LHCN-M2 (cell line): ENCODE results near the gene DMXL2. TPM values are rescaled to one million over a fixed set of nuclear protein-coding genes. Genes with fewer than 3 reads are reported as not detected.
A peak's percentile ranks its signal among the peaks of the same experiment; 100 is the strongest.
"Not testable (repeated sequence)": the region's sequence is repeated elsewhere in the genome, so short reads cannot be mapped to it uniquely, and the experiment has no call there.

Source experiments
- DNase-seq: peaks from one replicate; pipeline ENCODE4 v3.0.0-alpha.2; 2012; ENCODE audit warnings: low read depth
- polyA plus RNA-seq: library from polyadenylated mRNA; unstranded; fragments of >200 nt; gene quantifications from one replicate; pipeline ENCODE4 v1.2.1, GENCODE V29; 2012; ENCODE audit warnings: missing spikeins
- total RNA-seq: library from RNA; depleted of rRNA; stranded (reverse); fragments of >200 nt; gene quantifications from 2 replicates; pipeline ENCODE4 v1.2.3, GENCODE V29; 2014; rRNA removed

Gene DMXL2
- total RNA-seq = 20.9 and 21.9 TPM in 2 replicates
- polyA plus RNA-seq = 4.1 TPM

GRCh38 chr15:51622604-51623370 lies at the start of gene DMXL2:
DMXL2 (minus strand) TSS chr15:51622771; CDS start chr15:51622545, 226 bp downstream.
- DNase-seq = peak; percentile 82

- DNase-seq = no peak
These were observed 49.6 kb upstream of the DMXL2 start for GRCh38 chr15:51672155-51672687.

- no peak for DNase-seq
These were observed 46.8 kb upstream of the DMXL2 start for GRCh38 chr15:51669381-51669780.

GRCh38 chr15:51668446-51668845 lies 45.9 kb upstream of the DMXL2 start:
- no peak for DNase-seq

- no peak for DNase-seq
These were observed 44.9 kb upstream of the DMXL2 start for GRCh38 chr15:51667478-51667877.

- no peak for DNase-seq
These were observed 38.5 kb upstream of the DMXL2 start for GRCh38 chr15:51661072-51661471.

- peak; percentile 19 for DNase-seq
These were observed 36.1 kb upstream of the DMXL2 start for GRCh38 chr15:51658664-51659063.

GRCh38 chr15:51655401-51656057 lies 33.0 kb upstream of the DMXL2 start:
- DNase-seq = not testable (repeated sequence)

GRCh38 chr15:51652084-51652668 lies 29.6 kb upstream of the DMXL2 start:
- DNase-seq = no peak

- peak; percentile 62 for DNase-seq
These were observed 27.3 kb upstream of the DMXL2 start for GRCh38 chr15:51649659-51650521.

- DNase-seq = not testable (repeated sequence)
These were observed 26.1 kb upstream of the DMXL2 start for GRCh38 chr15:51648643-51649042.

GRCh38 chr15:51648101-51648500 lies 25.5 kb upstream of the DMXL2 start:
- DNase-seq = not testable (repeated sequence)

- peak; percentile 74 for DNase-seq
These were observed 24.6 kb upstream of the DMXL2 start for GRCh38 chr15:51647128-51647562.

GRCh38 chr15:51642696-51643095 lies 20.1 kb upstream of the DMXL2 start:
- DNase-seq = no peak

- no peak for DNase-seq
These were observed 19.0 kb upstream of the DMXL2 start for GRCh38 chr15:51641490-51642130.

- DNase-seq = no peak
These were observed 12.1 kb upstream of the DMXL2 start for GRCh38 chr15:51634591-51635198.

GRCh38 chr15:51629612-51630011 lies 7.0 kb upstream of the DMXL2 start:
- no peak for DNase-seq

- DNase-seq = no peak
These were observed 2.7 kb upstream of the DMXL2 start for GRCh38 chr15:51625236-51625635.

- no peak for DNase-seq
These were observed 1.5 kb upstream of the DMXL2 start for GRCh38 chr15:51624022-51624421.

GRCh38 chr15:51623386-51623938 lies 891 bp upstream of the DMXL2 start:
- DNase-seq = no peak
